H9 (cell line): Measurements from ENCODE around the gene NXN. TPM values are rescaled to one million over a fixed set of nuclear protein-coding genes. Genes with fewer than 3 reads are reported as not detected.
A peak's percentile ranks its signal among the peaks of the same experiment; 100 is the strongest.

ENCODE experiments used
- DNase-seq: peaks from one replicate; pipeline ENCODE4 v3.0.0-alpha.2; 2017
- H2AFZ ChIP-seq: one replicate; pipeline ENCODE4 v1.6.1; 2013; ENCODE audit warnings: mild to moderate bottlenecking, low read length, control low read depth, moderate library complexity
- H2AK5ac ChIP-seq: 2 replicates; pipeline ENCODE4 v1.6.1; 2013; ENCODE audit warnings: low read length, control low read depth, mixed read lengths; ENCODE audit not compliant: insufficient read length
- H2BK120ac ChIP-seq: one replicate; pipeline ENCODE4 v1.6.1; 2013; ENCODE audit warnings: low read depth, mild to moderate bottlenecking, low read length, control low read depth, inconsistent platforms; ENCODE audit not compliant: poor library complexity, severe bottlenecking
- H2BK12ac ChIP-seq: 2 replicates; pipeline ENCODE4 v1.6.1; 2013; ENCODE audit warnings: low read length, control low read depth, mixed read lengths, low read depth; ENCODE audit not compliant: insufficient read length
- H2BK15ac ChIP-seq: 2 replicates; pipeline ENCODE4 v1.6.1; 2013; ENCODE audit warnings: low read depth, low read length, control low read depth
- H2BK20ac ChIP-seq: one replicate; pipeline ENCODE4 v1.6.1; 2013; ENCODE audit warnings: low read depth, mild to moderate bottlenecking, low read length, control low read depth, inconsistent platforms; ENCODE audit not compliant: poor library complexity, severe bottlenecking
- H2BK5ac ChIP-seq: 2 replicates; pipeline ENCODE4 v1.6.1; 2013; ENCODE audit warnings: low read length, control low read depth, mixed read lengths; ENCODE audit not compliant: insufficient read length
- H3K14ac ChIP-seq: 2 replicates; pipeline ENCODE4 v1.6.1; 2013; ENCODE audit warnings: low read length, control low read depth; ENCODE audit not compliant: insufficient read depth
- H3K18ac ChIP-seq: 2 replicates; pipeline ENCODE4 v1.6.1; 2013; ENCODE audit warnings: low read depth, mild to moderate bottlenecking, mixed read lengths, low read length, control low read depth; ENCODE audit not compliant: insufficient read length
- H3K23ac ChIP-seq: 2 replicates; pipeline ENCODE4 v1.6.1; 2013; ENCODE audit warnings: low read length, control low read depth, mixed read lengths, low read depth; ENCODE audit not compliant: insufficient read length
- H3K23me2 ChIP-seq: 2 replicates; pipeline ENCODE4 v1.6.1; 2013; ENCODE audit warnings: low read depth, mild to moderate bottlenecking, mixed read lengths, low read length, control low read depth; ENCODE audit not compliant: insufficient read length, poor library complexity, severe bottlenecking
- H3K27ac ChIP-seq: 2 replicates; pipeline ENCODE4 v1.5.1; 2013; ENCODE audit warnings: low read length, control low read depth, mixed read lengths, low read depth; ENCODE audit not compliant: insufficient read length
- H3K27me3 ChIP-seq: 2 replicates; pipeline ENCODE4 v1.6.1; 2013; ENCODE audit warnings: low read length, control low read depth, inconsistent platforms; ENCODE audit not compliant: insufficient read depth
- H3K4ac ChIP-seq: 2 replicates; pipeline ENCODE4 v1.6.1; 2013; ENCODE audit warnings: low read depth, mild to moderate bottlenecking, control low read depth, inconsistent platforms, low read length, moderate library complexity
- H3K4me1 ChIP-seq: 2 replicates; pipeline ENCODE4 v1.6.1; 2013; ENCODE audit warnings: low read length, control low read depth, inconsistent platforms; ENCODE audit not compliant: insufficient read depth
- H3K4me2 ChIP-seq: 2 replicates; pipeline ENCODE4 v1.6.1; 2013; ENCODE audit warnings: low read length, control low read depth, mixed read lengths; ENCODE audit not compliant: insufficient read length, insufficient read depth
- H3K56ac ChIP-seq: 2 replicates; pipeline ENCODE4 v1.6.1; 2013; ENCODE audit warnings: low read depth, mild to moderate bottlenecking, mixed read lengths, low read length, control low read depth; ENCODE audit not compliant: insufficient read length
- H3K79me1 ChIP-seq: 2 replicates; pipeline ENCODE4 v1.6.1; 2013; ENCODE audit warnings: low read depth, mild to moderate bottlenecking, moderate library complexity, low read length, control low read depth, inconsistent platforms; ENCODE audit not compliant: insufficient read depth, poor library complexity, severe bottlenecking
- H3K79me2 ChIP-seq: 2 replicates; pipeline ENCODE4 v1.6.1; 2013; ENCODE audit warnings: low read length, control low read depth, inconsistent platforms; ENCODE audit not compliant: insufficient read depth
- H3K9ac ChIP-seq: 2 replicates; pipeline ENCODE4 v1.6.1; 2013; ENCODE audit warnings: low read length, control low read depth, mixed read lengths; ENCODE audit not compliant: insufficient read length; ENCODE audit errors: extremely low read depth
- H3K9me3 ChIP-seq: one replicate; pipeline ENCODE4 v1.6.1; 2013; ENCODE audit warnings: low read depth, low read length, inconsistent platforms; ENCODE audit not compliant: control insufficient read depth
- H3T11ph ChIP-seq: one replicate; pipeline ENCODE4 v1.6.1; 2013; ENCODE audit warnings: mild to moderate bottlenecking, low read length, control low read depth, inconsistent platforms
- H4K20me1 ChIP-seq: one replicate; pipeline ENCODE4 v1.6.1; 2013; ENCODE audit not compliant: control insufficient read depth, insufficient read length, insufficient read depth
- H4K5ac ChIP-seq: 2 replicates; pipeline ENCODE4 v1.6.1; 2013; ENCODE audit warnings: low read depth, mild to moderate bottlenecking, mixed read lengths, low read length, control low read depth; ENCODE audit not compliant: insufficient read length
- H4K8ac ChIP-seq: replicated peaks from 2 replicates; pipeline ENCODE4 v1.6.1; 2013; ENCODE audit warnings: low read length, control low read depth, mixed read lengths, low read depth; ENCODE audit not compliant: insufficient read length
- H4K91ac ChIP-seq: 2 replicates; pipeline ENCODE4 v1.6.1; 2013; ENCODE audit warnings: low read depth, mild to moderate bottlenecking, moderate library complexity, mixed read lengths, low read length, control low read depth; ENCODE audit not compliant: insufficient read length
- H3K27ac Mint-ChIP-seq, 3 experiments: 2 replicates in 2 of 3; 3 replicates in 1 of 3; pipeline ENCODE4 v1.8.0; 2020 to 2021; ENCODE audit warnings: mixed read lengths in 3 of 3, mild to moderate bottlenecking in 1 of 3, moderate library complexity in 1 of 3
- H3K27me3 Mint-ChIP-seq: 2 replicates; pipeline ENCODE4 v1.8.0; 2021; ENCODE audit warnings: low read depth, mild to moderate bottlenecking, moderate library complexity, mixed read lengths
- H3K36me3 Mint-ChIP-seq, 3 experiments: 2 replicates in 2 of 3; 3 replicates in 1 of 3; pipeline ENCODE4 v1.8.0; 2020 to 2021; ENCODE audit warnings: low read depth in 3 of 3, mixed read lengths in 3 of 3; ENCODE audit not compliant: insufficient read depth in 1 of 3
- H3K4me1 Mint-ChIP-seq, 2 experiments: 2 replicates each; pipeline ENCODE4 v1.8.0; 2020; ENCODE audit warnings: mixed read lengths in 2 of 2
- H3K4me3 Mint-ChIP-seq, 2 experiments: 2 replicates in 1 of 2; 3 replicates in 1 of 2; pipeline ENCODE4 v1.8.0; 2020 to 2021; ENCODE audit warnings: mild to moderate bottlenecking in 2 of 2, mixed read lengths in 2 of 2, moderate library complexity in 1 of 2
- H3K9me3 Mint-ChIP-seq, 2 experiments: 2 replicates in 1 of 2; 3 replicates in 1 of 2; pipeline ENCODE4 v1.8.0; 2020; ENCODE audit warnings: mild to moderate bottlenecking in 2 of 2, mixed read lengths in 2 of 2, moderate library complexity in 1 of 2
- CTCF ChIP-seq: fragments of 200-600 bp; sonication (generic); conservative IDR thresholded peaks from 3 replicates; pipeline ENCODE4 v1.8.0; 2021; ENCODE audit warnings: antibody characterized with exemption, mild to moderate bottlenecking
- WGBS: extraction: QIAGEN DNeasy Blood & Tissue Kit; methylation state at CpG from one replicate; pipeline ENCODE4 v1.1.7; 2013; ENCODE audit warnings: missing lambda C conversion rate, low lambda C conversion rate, mixed read lengths; ENCODE audit not compliant: insufficient read length; ENCODE audit errors: extremely low coverage; 5-methylcytosine and 5-hydroxymethylcytosine counted together
- total RNA-seq: library from RNA; stranded (reverse); gene quantifications from 2 replicates; pipeline ENCODE4 v1.2.1, GENCODE V29; 2021

NXN gene
- total RNA-seq, 1 experiment from 2014 or later = 93.6 TPM

GRCh38 chr17:811051-811784, 168.4 kb downstream of the NXN start:
- H3K27ac Mint-ChIP-seq = peak overlapping the region in 2 of 3 experiments; percentile 5 to 36; a peak in 2 of 7 replicates
- Histone ChIP-seq H2AFZ (no peak overlapping the region), H4K8ac (no peak overlapping the region), H3K4me2 (no peak overlapping the region), H3K27ac (no peak overlapping the region), H3K23ac (no peak overlapping the region), H3T11ph (no peak overlapping the region), H3K27me3 (no peaks in the 10 kb centered on the region), H3K18ac (no peak overlapping the region), H2BK5ac (no peak overlapping the region), H4K20me1 (no peaks in the 10 kb centered on the region), H2BK20ac (no peak overlapping the region), H2BK12ac (no peak overlapping the region), H2AK5ac (no peak overlapping the region), H3K79me1 (no peaks in the 10 kb centered on the region), H3K9me3 (no peaks in the 10 kb centered on the region), H4K5ac (no peak overlapping the region), H3K4ac (no peak overlapping the region), H3K23me2 (no peaks in the 10 kb centered on the region), H3K14ac (no peak overlapping the region), H3K79me2 (no peaks in the 10 kb centered on the region; the same call in 1 of the 2 replicates), H2BK15ac (no peak overlapping the region), H3K9ac (no peak overlapping the region), H2BK120ac (no peak overlapping the region), H3K4me1 (no peaks in the 10 kb centered on the region), H4K91ac (no peak overlapping the region), H3K56ac (no peak overlapping the region)
- H3K36me3 Mint-ChIP-seq = peaks cover 34 to 59% (median 51%) of the 10 kb centered on the region in 3 experiments
- TF ChIP-seq CTCF = no peak
- WGBS = no CpG with 5 or more reads among the region's 29 CpGs
- no peaks in the 10 kb centered on the region for H3K4me1 Mint-ChIP-seq
- H3K4me3 Mint-ChIP-seq = no peak overlapping the region
- H3K9me3 Mint-ChIP-seq = peaks cover 2 to 3% of the 10 kb centered on the region in 2 experiments; a peak in 2 of 5 replicates
- H3K27me3 Mint-ChIP-seq = no peaks in the 10 kb centered on the region; the same call in 1 of the 2 replicates
- no peak for DNase-seq
